HL-60 (cell line): Measurements from ENCODE around the gene TGFBR3.

Experiments
- DNase-seq, 2 experiments: peaks; one replicate each; pipeline ENCODE4 v3.0.0-alpha.2; 2010 to 2020; ENCODE audit warnings: low read depth in 1 of 2, low spot score in 1 of 2
- H3K27ac ChIP-seq: fragments of 250-450 bp; sonication (Bioruptor Pico); replicated peaks from 2 replicates; pipeline ENCODE4 v1.5.1; 2020; ENCODE audit warnings: mild to moderate bottlenecking, moderate library complexity
- H3K27me3 ChIP-seq: fragments of 250-450 bp; sonication (Bioruptor Pico); 2 replicates; pipeline ENCODE4 v1.5.1; 2021; ENCODE audit warnings: mild to moderate bottlenecking, moderate library complexity; ENCODE audit not compliant: insufficient read depth, poor library complexity, severe bottlenecking
- H3K4me3 ChIP-seq: replicated peaks from 2 replicates; pipeline ENCODE4 v1.5.1; 2011; ENCODE audit warnings: mild to moderate bottlenecking, control low read depth, low read length; ENCODE audit not compliant: insufficient read depth
- CTCF ChIP-seq: IDR thresholded peaks from one replicate; pipeline ENCODE4 v1.5.1; 2011; ENCODE audit warnings: low read length, control low read depth, inconsistent platforms; ENCODE audit not compliant: insufficient read depth
- GABPA ChIP-seq: IDR thresholded peaks from 2 replicates; pipeline ENCODE4 v1.6.1; 2012; ENCODE audit warnings: low read depth
- POLR2AphosphoS5 ChIP-seq: IDR thresholded peaks from 2 replicates; pipeline ENCODE4 v1.6.1; 2012; ENCODE audit warnings: low read depth
- REST ChIP-seq: IDR thresholded peaks from 2 replicates; pipeline ENCODE4 v1.6.1; 2012; ENCODE audit warnings: low read depth; ENCODE audit not compliant: insufficient replicate concordance
- SPI1 ChIP-seq: IDR thresholded peaks from 2 replicates; pipeline ENCODE4 v1.6.1; 2012; ENCODE audit warnings: low read depth, mild to moderate bottlenecking, borderline replicate concordance

TGFBR3 gene

DNA sequence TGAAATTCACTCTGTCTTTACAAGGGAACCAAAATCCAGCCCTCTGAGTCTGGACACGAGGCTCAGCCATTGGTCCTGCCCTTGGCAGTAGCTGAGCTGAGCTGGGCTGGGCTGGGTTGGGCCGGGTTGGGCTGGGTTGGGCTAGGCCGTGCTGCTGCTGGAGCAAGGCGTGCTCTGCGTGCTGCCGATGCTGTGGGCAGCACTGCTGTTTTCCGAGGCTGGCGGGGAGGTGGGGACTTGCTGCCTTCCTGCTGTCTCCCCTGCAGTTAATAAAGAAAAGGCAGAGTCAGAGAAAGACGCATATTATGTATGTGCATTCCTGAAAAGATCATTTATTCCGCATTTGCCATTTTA, 202.4 kb downstream of the TGFBR3 start:
- TF ChIP-seq CTCF: no peak
- no peak for TF ChIP-seq SPI1
- no peak for TF ChIP-seq POLR2AphosphoS5
- no peak for TF ChIP-seq REST
- no peak for TF ChIP-seq GABPA
- no peak overlapping the region for H3K27ac ChIP-seq
- DNase-seq: no peak
- no peak overlapping the region for H3K4me3 ChIP-seq
- H3K27me3 ChIP-seq: no peaks in the 10 kb centered on the region

GRCh38 chr1:91682882-91683597, 202.9 kb downstream of the TGFBR3 start:
- TF ChIP-seq REST (no peak), GABPA (no peak), POLR2AphosphoS5 (no peak), CTCF (no peak), SPI1 (no peak)
- H3K27me3 ChIP-seq: no peaks in the 10 kb centered on the region
- H3K27ac ChIP-seq: no peak overlapping the region
- DNase-seq: no peak
- H3K4me3 ChIP-seq: no peak overlapping the region

GRCh38 chr1:91680556-91681155, 205.3 kb downstream of the TGFBR3 start:
- no peak for DNase-seq
- Histone ChIP-seq H3K27ac (no peak overlapping the region), H3K27me3 (no peaks in the 10 kb centered on the region), H3K4me3 (no peak overlapping the region)
- no peak for TF ChIP-seq POLR2AphosphoS5
- TF ChIP-seq SPI1: no peak
- TF ChIP-seq REST: no peak
- TF ChIP-seq GABPA: no peak
